Measurements from ENCODE around the gene CASP8.
A peak's percentile ranks its signal among the peaks of the same experiment; 100 is the strongest.
"Not testable (repeated sequence)": the region's sequence is repeated elsewhere in the genome, so short reads cannot be mapped to it uniquely, and the experiment has no call there.

The CASP8 gene

GRCh38 chr2:201260302-201260800, at the start of gene CASP8:
Gene CASP8, plus strand, starts transcription at chr2:201260536. Its CDS starts 5,951 bp downstream, at chr2:201266487.
- DNase-seq (ENCODE audit: low read depth in 2 of 2) = peak; percentile 38 to 59

DNA sequence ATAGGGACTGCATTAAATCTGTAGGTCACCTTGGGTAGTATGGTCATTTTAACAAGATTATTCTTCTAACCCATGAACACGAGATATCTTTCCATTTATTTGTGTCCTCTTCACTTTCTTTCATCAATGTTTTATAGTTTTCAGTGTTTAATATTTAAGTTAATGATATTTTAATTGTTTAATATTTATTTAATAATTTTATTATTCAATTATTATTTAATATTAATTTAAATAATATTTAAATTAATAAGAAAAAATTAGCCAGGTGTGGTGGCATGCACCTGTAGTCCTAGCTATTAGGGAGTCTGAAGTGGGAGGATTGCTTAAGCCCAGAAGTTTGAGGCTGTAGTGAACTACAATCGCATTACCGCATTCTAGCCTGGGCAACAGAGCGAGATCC, 44.4 kb upstream of the CASP8 start:
- DNase-seq (ENCODE audit: low read depth in 2 of 2) = no peak

DNA sequence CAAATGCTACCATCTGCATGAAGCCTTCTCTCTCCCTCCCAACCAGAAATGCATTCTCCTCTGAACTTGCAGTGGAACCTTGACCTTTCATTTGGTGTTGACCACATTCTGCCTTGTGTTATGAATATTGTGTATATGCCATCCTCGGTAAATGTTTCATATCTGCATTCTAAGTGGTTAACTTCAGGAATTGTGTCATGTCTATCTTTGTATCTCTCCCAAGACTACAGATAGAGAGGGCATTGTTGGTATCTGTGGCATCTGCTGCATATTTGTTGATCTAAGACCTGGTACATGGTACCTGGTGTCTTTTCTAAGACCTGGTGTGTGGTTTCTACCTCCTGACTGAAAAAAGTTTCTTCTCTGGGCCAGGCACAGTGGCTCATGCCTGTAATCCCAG, 43.4 kb upstream of the CASP8 start:
- no peak for DNase-seq (ENCODE audit: low read depth in 2 of 2)

- DNase-seq (ENCODE audit: low read depth in 2 of 2) = no peak
Observed at GRCh38 chr2:201218780-201219179, 41.6 kb upstream of the CASP8 start.

GRCh38 chr2:201219328-201220096, 40.8 kb upstream of the CASP8 start:
- DNase-seq (ENCODE audit: low read depth in 2 of 2) = no peak

DNA sequence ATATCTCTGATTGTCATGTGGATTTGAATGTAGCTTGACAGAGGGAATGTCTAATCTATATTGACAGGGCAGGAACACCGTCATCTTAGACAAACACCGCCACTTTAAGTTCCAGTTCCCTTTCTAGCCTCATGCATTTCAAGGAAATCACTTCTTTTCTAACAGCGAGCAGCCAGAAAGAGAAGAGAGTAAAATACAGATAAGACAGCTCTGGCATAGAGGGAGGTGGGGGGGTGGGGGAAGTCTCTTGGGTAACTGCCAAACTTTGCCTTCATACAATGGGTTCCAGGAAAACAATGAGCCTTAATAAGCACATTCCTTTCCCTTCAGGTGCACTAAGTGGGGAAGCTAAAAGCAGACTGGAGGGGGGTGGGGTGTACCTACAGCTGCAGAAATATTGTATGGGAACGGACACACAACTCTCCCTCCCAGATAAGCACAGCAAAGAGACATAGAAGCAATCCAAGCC, 40.2 kb upstream of the CASP8 start:
- no peak for DNase-seq (ENCODE audit: low read depth in 2 of 2)

DNA sequence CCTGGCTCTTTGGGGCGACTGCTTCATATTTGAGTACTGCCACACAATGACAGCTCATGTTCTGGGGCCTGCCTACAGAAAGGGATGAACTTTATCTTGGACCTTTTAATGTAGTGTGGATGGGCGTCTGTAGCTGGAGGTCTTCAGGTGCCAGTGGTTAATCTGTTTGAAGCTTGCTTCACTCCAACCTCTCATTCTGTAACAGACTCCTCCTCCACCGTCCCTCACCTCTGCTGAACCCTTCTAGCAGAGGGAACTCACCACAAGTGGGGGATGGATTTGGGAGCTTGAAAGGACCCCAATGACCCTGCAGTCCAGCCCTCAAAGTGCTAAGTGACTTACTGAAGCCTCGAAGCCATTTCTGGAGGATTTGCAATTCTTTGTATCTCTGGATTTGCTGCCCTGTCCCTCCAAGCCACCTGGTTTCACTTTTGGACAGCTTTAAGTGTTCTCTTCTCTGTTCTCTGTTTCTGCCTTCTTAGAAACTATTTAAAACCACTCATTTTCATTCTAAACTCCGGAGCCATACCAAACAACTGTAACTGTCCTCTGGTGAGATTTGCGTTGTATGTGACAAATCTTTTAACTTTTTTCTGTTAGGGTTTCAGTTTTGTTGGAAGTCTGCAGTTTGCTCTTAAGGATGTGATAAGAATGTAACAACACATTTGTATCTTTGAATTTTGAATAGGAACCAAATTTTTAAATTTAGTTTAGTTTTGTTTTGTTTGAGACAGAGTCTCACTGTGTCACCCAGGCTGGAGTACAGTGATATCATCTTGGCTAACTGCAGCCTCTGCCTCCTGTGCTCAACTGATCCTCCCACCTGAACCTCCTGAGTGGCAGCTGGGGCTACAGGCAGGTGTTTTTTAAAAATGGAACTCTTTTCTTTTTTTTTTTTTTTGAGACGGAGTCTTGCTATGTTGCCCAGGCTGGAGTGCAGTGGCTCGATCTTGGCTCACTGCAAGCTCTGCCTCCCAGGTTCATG, 37.0 kb upstream of the CASP8 start:
- no peak for DNase-seq (ENCODE audit: low read depth in 2 of 2)

- no peak for DNase-seq (ENCODE audit: low read depth in 2 of 2)
Observed at GRCh38 chr2:201228271-201228911, 31.9 kb upstream of the CASP8 start.

- no peak for DNase-seq (ENCODE audit: low read depth in 2 of 2)
Observed at GRCh38 chr2:201228912-201229290, 31.4 kb upstream of the CASP8 start.

DNA sequence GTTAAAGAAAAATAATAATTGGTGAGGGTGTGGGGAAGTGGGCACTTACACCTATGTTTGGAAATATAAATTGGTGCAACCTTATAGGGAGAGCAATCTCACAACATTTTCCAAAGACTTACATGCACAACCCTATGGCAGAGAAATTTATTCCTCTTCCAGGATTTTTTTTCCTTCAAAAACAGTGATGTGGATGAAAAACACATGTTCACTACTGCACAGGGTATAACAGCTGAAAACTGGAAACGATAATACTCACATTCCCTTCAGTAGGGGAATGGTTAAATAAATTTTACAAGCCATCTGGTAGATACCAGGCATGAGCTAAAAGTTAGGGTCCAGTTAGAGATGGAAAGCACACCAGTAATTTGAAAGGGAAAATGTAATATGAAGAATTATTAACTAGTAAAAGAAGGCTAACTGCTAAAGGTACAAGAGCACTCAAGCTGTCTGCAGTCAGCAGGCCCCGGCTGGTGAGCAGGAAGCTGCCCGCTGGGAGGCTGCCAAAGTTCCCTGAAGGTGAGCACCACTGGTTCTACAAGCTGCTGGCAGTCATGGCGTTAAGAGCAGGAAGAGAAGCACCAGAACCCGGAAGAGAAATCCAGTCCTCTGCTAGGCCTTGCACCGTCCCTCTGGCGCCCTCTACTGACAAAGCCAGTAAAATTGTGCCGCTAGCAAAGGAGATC, 28.4 kb upstream of the CASP8 start:
- DNase-seq (ENCODE audit: low read depth in 2 of 2) = peak; percentile 78 to 81

- DNase-seq (ENCODE audit: low read depth in 2 of 2) = no peak
Observed at GRCh38 chr2:201232467-201232815, 27.9 kb upstream of the CASP8 start.

DNA sequence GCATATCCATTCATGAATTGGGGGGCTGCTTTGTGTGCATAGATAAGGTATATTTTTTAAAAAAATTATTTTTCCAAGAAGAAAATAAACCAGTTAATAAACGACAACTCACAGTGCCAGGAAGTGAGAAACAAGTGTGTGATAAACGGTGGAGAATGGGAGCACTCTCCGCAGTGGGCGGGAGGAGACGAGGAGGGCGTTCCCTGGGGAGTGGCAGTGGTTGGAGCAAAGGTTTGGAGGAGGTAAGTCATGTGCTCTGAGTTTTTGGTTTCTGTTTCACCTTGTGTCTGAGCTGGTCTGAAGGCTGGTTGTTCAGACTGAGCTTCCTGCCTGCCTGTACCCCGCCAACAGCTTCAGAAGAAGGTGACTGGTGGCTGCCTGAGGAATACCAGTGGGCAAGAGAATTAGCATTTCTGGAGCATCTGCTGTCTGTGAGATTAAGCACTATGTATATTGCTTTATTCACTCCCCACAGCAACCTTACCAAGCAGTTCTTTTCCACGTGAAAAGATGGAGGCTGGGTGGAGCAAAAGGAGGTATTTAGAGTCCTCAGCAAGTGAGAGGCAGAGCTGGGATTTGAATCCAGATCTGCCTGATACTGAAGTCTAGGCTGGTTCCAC, 27.0 kb upstream of the CASP8 start:
- DNase-seq (ENCODE audit: low read depth in 2 of 2) = peak; percentile 63 to 78

DNA sequence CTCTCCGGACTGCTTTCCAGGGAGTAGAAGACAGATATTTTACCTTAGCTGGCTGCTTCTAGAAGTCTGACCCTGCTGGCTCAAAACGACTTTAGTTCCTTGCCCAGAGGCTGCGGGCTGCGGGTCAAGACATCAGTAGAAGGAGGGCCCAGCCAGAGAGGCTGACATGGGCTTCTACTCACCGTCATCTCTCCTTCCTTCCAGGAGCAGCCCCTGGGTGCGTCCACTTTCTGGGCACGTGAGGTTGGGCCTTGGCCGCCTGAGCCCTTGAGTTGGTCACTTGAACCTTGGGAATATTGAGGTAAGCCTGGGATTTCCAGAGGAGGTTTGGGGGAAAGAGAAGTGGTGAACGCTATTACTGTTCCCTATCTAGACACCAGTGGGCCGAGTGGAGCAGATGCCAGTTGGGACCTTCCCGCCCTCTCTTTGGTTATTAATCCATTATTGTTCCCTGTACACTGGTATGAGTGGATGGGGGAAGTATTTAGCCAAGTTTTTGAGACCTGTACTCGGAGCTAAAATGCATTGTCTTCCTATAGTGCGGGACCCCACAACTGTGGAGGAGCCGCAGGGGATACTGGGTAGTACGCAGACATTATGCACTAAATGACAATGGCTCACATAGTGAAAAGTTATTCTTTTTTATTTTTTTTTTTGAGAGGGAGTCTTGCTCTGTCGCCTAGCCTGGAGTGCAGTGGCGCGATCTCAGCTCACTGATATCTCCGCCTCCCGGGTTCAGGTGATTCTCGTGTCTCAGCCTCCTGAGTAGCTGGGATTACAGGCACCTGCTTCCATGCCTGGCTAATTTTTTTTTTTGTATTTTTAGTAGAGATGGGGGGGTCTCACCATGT, 26.3 kb upstream of the CASP8 start:
- no peak for DNase-seq (ENCODE audit: low read depth in 2 of 2)

DNA sequence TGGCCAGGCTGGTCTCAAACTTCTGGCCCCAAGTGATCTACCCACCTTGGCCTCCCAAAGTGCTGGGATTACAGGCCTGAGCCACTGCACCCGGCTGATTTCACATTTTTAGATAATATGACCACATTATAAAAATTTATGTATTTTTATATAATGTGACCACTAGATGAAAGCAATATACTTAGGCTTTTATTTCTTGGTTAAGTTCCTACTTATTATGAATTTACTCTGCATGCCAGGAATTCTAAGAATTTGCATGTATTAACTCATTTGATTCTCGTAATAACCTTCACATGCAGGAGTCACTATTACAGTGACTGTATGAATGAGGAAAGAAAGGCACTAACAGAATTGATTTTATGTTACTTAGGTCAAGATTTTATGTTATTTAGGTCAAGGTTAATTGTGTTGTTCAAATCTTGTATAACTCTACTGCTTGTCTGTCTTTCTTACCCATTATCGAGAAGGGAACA, 25.6 kb upstream of the CASP8 start:
- no peak for DNase-seq (ENCODE audit: low read depth in 2 of 2)

DNA sequence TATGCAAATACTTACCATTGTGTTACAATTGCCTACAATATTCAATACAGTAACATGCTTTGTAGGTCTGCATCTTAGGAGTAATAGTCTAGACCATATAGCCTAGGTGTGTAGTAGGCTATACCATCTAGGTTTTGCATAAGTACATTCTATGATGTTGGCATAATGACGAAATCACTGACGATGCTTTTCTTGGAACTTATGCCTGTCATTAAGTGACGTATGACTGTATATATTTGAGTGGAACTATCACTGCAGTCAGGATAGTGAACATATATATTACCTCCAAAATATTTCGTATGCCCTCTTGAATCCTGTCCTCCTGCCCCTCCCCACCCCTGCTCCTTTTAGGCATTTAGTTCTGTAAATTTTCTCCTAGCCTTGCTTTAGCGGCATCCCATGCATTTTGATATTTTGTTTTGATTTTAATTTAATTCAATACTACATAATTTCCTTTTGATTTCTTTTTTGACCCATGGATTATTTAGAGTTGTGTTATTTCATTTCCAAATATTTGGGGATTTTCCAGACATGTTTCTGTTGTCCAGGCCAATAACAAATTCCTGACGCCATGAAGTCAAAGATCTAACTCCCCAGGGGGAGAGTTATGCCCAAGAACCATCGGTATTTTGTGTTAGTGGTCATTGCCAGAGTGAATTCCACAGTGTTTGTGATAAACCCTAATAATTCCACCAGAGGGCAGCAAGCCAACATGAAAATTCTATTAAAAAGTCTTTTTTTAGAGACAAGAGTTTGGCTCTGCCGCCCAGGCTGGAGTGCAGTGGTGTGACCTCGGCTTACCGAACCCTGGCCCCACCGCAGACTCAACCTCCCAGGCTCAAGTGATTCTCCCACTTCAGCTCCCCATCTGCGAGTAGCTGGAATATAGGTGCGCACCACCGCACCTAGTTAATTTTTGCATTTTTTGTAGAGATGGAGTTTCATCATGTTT, 24.2 kb upstream of the CASP8 start:
- DNase-seq (ENCODE audit: low read depth in 2 of 2) = no peak

- DNase-seq (ENCODE audit: low read depth in 2 of 2) = no peak
Observed at GRCh38 chr2:201237486-201238123, 22.7 kb upstream of the CASP8 start.

DNA sequence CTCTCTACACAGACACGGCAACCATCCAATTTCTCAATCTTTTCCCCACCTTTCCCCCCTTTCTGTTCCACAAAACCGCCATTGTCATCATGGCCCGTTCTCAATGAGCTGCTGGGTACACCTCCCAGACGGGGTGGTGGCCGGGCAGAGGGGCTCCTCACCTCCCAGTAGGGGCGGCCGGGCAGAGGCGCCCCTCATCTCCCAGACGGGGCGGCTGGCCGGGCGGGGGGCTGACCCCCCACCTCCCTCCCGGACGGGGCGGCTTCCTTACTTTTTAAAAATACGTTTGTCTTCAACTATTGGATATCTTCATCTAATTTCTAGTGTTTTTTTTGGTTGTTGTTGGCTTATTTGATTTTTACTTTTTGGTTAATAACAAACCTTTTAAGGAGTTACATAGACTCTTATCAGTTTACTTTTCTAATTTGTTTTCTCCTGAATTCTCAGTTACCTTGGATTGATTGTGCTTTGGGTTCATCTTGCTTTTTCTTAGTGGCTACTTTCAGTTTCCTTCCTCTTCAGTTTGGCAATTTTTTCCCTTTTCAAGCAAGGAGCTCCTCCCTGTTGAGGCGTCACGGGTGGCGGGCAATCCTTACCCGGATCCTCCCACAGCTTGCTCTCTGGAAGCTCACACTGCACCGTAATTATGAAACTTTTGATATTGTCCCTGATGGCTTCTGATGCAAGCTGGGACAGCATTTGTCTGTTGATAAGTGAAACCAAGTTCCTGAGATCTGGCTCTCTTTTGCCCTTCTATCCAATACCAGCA, 21.0 kb upstream of the CASP8 start:
- DNase-seq (ENCODE audit: low read depth in 2 of 2) = not testable (repeated sequence)
